ENCODE data around the gene MRTFA. TPM values are rescaled to one million over a fixed set of nuclear protein-coding genes. Genes with fewer than 3 reads are reported as not detected.
"Not testable (repeated sequence)": the region's sequence is repeated elsewhere in the genome, so short reads cannot be mapped to it uniquely, and the experiment has no call there.

The MRTFA gene
- total RNA-seq, 3 donors from 2014 or later, result 32.4 to 45.3 (median 35.0) TPM

GRCh38 chr22:40507491-40507890, 129.0 kb downstream of the MRTFA start:
- H3K4me3 ChIP-seq, result no peak overlapping the region
- DNase-seq, result no peak
- H3K4me1 ChIP-seq (ENCODE audit: low read depth), result peaks cover 29% of the 10 kb centered on the region
- no peaks in the 10 kb centered on the region for H3K9me3 ChIP-seq
- no peaks in the 10 kb centered on the region for H3K36me3 ChIP-seq (ENCODE audit: low read depth)
- ATAC-seq, result no peak
- no peak for TF ChIP-seq CTCF (IDR thresholded peaks at IDR 0.05)
- intact Hi-C loops (cut with DNase I, micrococcal nuclease), result no loop called here

DNA sequence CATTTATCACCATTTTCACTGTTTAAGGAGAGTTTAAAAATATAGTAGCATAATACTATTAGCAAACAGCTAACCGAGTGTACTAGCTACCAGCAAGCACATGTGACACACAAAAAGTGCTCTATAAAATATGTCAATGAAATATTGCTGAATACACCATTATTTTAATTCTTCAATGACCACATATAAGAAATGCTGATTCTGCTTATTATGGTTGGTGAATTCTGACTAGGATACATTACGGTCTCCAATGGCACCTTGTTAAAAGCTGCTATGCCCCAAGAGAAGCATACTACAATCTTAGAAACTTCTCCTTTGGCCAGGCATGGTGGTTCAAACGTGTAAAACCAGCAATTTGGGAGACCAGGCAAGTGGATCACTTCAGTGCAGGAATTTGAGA, 129.8 kb downstream of the MRTFA start:
- Histone ChIP-seq H3K4me3 (no peak overlapping the region), H3K4me1 (ENCODE audit: low read depth) (peaks cover 29% of the 10 kb centered on the region), H3K36me3 (ENCODE audit: low read depth) (no peaks in the 10 kb centered on the region), H3K9me3 (no peaks in the 10 kb centered on the region)
- no peak for DNase-seq
- intact Hi-C loops (cut with DNase I, micrococcal nuclease), result no loop called here
- no peak for ATAC-seq
- TF ChIP-seq CTCF (IDR thresholded peaks at IDR 0.05), result no peak

DNA sequence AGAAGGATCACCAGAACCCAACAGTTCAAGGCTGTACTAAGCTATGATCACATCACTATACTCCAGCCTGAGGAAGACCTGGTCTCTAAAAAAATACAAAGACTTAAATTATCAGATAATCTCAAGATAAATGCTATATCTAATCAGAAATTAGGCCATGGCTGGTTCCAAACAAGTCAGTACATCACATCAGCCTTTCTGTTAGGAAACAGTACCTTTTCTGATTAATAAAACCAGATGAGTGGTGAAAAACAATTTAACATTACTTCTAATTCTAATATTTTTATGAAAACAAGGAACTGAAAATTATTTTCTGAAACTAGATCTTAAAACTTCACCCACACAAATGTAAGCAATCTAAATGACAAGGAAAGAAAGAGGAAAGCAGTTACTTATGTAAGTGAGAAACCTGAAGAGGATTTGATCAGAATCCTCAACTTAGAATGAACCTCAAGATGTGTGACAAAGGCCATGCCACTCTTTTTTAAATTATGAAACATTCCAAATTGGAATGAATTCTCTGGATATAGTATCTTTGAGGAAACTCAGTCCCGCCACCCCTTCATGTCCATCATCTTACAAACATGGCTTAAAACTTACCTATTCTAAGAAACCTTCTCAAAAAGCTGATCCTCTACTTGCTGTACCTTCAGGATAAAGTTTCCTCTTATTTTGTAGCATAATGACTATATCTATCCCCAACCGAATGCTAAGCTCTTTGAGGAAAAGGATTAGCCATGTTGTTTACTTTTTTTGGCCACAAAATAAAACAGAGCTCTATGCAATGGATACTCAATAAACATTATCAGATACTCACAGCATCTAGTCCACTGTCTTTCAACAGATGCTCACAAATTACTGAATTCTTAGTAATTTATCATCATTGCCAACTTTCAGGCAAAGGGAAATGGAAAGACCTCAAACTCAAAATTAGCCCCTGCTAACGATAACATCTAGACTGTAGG, 132.0 kb downstream of the MRTFA start:
- Histone ChIP-seq H3K4me3 (no peak overlapping the region), H3K4me1 (ENCODE audit: low read depth) (peaks cover 15% of the 10 kb centered on the region), H3K36me3 (ENCODE audit: low read depth) (no peaks in the 10 kb centered on the region), H3K9me3 (no peaks in the 10 kb centered on the region)
- DNase-seq (no peak), ATAC-seq (no peak)
- TF ChIP-seq CTCF (IDR thresholded peaks at IDR 0.05), result no peak
- intact Hi-C loops (cut with DNase I, micrococcal nuclease), result no loop called here

GRCh38 chr22:40502919-40503318, 133.6 kb downstream of the MRTFA start:
- DNase-seq, result no peak
- Histone ChIP-seq H3K36me3 (ENCODE audit: low read depth) (no peaks in the 10 kb centered on the region), H3K4me3 (no peak overlapping the region), H3K4me1 (ENCODE audit: low read depth) (peaks cover under 1% of the 10 kb centered on the region), H3K9me3 (no peaks in the 10 kb centered on the region)
- ATAC-seq, result no peak
- intact Hi-C loops (cut with DNase I, micrococcal nuclease), result no loop called here
- TF ChIP-seq CTCF (IDR thresholded peaks at IDR 0.05), result no peak

DNA sequence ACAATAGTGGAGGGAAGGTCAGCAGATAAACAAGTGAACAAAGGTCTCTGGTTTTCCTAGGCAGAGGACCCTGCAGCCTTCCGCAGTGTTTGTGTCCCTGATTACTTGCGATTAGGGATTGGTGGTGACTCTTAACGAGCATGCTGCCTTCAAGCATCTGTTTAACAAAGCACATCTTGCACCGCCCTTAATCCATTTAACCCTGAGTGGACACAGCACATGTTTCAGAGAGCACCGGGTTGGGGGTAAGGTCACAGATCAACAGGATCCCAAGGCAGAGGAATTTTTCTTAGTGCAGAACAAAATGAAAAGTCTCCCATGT, 136.1 kb downstream of the MRTFA start:
- H3K9me3 ChIP-seq; H3K36me3 ChIP-seq (ENCODE audit: low read depth); H3K4me3 ChIP-seq; intact Hi-C loops (cut with DNase I, micrococcal nuclease); ATAC-seq; H3K4me1 ChIP-seq (ENCODE audit: low read depth); DNase-seq: not testable (repeated sequence)

- Histone ChIP-seq H3K4me3 (no peak overlapping the region), H3K36me3 (ENCODE audit: low read depth) (no peaks in the 10 kb centered on the region), H3K4me1 (ENCODE audit: low read depth) (no peaks in the 10 kb centered on the region), H3K9me3 (no peaks in the 10 kb centered on the region)
- no peak for TF ChIP-seq CTCF (IDR thresholded peaks at IDR 0.05)
- ATAC-seq (peak; percentile 77), DNase-seq (no peak)
- intact Hi-C loops (cut with DNase I, micrococcal nuclease), result no loop called here
Observed at GRCh38 chr22:40499209-40499623, 137.3 kb downstream of the MRTFA start.

Measured in mucosa of descending colon (tissue), 3 donors.